NCI-H2196 (cell line): Measurements from ENCODE around the gene KRT1.

Experiments used
- DNase-seq: peaks from one replicate; lab custom pipeline; 2025; ENCODE audit not compliant: unreplicated experiment; lab: John Stamatoyannopoulos, UW

The KRT1 gene

DNA sequence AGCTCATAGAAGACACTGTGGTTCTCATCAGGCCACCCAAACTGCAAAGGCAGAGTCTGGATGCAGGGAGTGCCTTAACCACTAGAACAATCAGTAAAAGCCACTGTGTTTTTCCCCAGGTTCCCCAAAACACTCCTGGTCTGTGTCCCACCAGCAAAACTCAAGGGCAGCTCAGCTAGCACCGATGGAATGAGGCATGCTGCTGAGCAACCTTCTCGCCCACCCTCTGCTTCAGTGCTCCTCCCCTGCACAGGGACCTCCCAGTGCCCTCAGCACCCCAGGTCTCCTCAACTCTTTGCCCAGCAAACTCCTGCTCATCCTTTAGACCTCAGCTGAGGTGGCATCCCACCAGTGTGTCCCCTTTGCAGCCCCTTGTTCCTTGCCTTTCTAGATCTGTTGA lies 19.2 kb upstream of the KRT1 start:
- no peak for DNase-seq

GRCh38 chr12:52698651-52699340 lies 18.6 kb upstream of the KRT1 start:
- DNase-seq, result no peak

DNA sequence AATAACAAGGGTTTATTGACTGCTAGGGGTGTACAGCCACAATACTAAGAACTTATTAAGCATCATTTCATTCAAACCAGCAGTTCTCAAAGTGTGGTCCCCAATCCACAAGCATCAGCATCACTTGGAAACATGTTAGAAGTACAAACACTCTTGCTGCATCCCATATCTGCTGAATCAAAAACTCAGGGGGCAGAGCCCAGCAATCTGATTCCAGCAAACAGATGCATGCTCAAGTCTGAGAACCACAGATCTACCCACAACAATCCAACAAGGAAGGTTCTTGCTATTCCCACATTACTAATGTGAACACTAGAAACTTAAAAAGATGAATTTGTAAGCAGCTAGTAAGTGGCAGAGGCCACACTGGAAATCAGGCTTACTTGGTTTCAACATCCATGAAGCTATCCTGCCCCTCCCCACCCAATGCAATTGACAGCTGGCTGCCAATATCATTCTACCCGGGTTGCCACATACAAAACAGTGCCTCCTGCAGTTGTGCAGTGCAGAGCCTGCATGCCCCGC lies 16.9 kb upstream of the KRT1 start:
- DNase-seq, result no peak

DNA sequence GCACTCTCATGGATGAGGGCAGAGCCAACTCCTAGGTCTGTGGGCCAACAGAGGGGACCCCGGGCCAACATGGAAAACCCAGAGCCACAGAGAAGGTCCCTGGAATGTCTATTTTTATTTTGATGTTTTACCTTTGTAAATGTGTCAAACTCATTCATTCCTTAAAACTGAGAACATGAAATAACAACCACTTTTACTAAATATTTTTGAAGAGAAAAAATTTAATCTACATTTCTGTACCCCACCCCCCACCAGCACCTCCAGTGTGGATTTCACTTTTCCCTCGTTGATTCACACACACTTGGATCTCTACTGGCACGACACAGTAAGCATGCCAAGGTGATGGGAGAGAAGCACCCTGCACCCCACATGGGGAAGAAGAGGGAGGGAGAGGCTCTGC lies 16.4 kb upstream of the KRT1 start:
- no peak for DNase-seq

DNA sequence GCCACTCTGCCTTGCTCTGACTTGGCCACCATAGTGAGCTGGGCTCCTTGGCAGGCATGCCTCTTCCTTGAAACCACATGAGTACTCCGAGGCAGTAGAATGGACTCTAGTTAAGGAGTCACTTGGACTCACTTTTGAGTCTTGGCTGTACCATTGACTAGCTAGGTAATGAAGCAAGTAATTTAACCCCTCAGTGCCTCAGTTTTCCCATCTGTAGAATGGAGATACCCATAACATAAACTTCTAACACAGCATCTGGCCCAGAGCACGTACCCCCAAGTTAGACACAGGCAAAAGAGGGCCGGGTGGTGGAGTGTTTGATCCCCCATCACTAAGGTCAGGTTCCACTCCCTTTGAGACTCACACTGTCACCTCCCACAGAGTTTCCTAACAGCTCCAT lies 14.8 kb upstream of the KRT1 start:
- DNase-seq, result no peak

- DNase-seq, result no peak
Measured at GRCh38 chr12:52694151-52694550, 13.9 kb upstream of the KRT1 start.

DNA sequence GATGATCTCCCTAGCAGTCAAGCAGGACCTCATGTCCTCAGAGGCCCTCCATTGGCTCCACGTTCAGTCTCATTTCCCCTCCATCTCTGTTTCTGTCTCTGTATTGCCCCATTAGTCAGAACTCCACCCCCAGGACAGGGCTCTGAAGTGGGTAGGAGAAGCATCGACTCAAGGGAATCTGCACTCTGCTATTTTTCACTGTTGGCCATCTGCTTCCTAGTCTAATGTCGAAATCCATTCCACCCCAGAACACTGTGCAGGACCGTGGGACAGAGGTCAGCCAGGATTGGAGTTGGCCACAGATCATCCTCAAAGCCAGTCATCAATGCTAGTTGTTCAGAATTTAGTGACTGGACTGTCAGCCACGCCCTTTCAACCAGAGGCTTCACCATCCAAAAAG lies 13.1 kb upstream of the KRT1 start:
- DNase-seq, result no peak

GRCh38 chr12:52692254-52692653 lies 12.0 kb upstream of the KRT1 start:
- DNase-seq, result no peak

GRCh38 chr12:52691841-52692150 lies 11.6 kb upstream of the KRT1 start:
- no peak for DNase-seq

DNA sequence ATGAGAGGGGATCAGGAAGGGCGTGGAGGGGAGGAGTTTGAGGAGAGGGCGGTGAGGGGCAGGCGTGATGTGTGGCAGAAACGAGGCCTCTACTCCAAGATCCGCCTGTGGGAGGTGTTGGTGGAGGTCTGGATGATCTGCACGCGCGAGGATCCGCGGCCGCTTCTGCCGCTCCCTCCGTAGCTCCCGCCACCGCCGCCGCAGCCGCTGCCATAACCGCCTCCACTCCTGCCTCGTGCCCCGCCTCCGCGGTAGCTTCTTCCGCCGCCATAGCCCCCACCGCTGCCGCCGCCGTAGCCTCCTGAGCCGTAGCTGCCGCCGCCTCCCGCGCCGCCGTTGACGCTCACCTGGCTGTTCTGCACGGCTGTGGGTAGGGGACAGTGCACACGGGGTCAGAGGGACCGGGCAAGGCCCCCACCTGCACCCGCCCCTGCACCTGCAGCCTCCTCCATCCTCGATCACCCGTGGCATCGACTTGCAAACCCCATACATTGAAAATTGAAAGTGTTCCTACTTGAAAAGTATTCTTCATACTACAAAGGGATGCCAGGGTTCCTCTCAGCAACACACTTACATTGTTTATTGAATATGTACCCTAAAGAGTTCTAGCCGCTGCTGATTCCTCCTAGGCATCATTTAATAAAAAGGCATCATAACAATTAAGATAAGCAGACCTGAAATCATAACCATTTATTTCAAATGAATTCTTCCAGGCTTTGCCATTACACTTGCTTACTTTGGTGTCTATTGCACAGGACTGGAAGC lies 11.1 kb upstream of the KRT1 start:
- DNase-seq, result peak; percentile 12

GRCh38 chr12:52690351-52691075 lies 10.3 kb upstream of the KRT1 start:
- no peak for DNase-seq

GRCh38 chr12:52689936-52690335 lies 9.7 kb upstream of the KRT1 start:
- no peak for DNase-seq

- no peak for DNase-seq
Measured at GRCh38 chr12:52689239-52689638, 9.0 kb upstream of the KRT1 start.

GRCh38 chr12:52688481-52688880 lies 8.3 kb upstream of the KRT1 start:
- DNase-seq, result no peak

DNA sequence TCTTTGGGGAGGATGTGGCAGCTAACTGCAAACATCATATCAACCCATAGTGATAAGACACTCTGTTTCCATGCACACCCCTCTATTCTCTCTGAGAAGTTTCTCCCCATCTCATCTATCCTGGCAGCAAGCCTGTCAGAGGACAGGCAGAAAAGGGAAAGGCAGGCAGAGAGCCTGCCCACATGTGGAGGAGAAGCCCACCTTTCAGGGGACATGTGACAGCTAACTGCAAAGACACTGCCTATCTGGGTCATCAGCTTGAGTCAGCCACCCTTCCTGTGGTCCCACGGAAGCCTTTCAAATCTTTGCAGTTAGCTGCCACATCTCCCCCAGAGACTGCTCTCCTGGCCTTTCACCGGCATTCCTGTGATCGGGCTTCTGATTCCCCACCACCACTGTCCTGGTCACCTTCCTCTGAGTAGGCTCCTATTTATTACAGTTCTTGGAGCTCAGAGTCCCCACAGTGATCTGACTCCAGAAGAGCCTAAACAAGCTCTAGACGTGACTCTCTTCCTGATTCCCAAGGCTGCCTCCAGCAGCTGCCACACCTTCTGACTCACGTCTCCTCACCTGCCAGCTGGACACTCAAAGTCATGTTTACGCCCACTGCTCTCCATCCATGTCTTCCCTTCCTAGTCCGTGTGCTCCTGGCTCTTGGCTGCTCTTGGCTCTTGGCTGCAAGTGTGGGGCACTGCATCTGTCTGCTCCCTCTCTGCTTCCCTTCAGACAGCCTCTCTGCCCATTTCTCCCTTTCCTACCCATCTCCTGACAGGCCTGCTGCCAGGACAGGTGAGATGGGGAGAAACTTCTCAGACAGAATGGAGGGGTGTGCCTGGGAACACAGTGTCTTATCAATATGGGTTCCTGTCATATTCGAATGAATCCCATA lies 7.5 kb upstream of the KRT1 start:
- DNase-seq, result peak; percentile 48

GRCh38 chr12:52686756-52687487 lies 6.7 kb upstream of the KRT1 start:
- DNase-seq, result no peak

DNA sequence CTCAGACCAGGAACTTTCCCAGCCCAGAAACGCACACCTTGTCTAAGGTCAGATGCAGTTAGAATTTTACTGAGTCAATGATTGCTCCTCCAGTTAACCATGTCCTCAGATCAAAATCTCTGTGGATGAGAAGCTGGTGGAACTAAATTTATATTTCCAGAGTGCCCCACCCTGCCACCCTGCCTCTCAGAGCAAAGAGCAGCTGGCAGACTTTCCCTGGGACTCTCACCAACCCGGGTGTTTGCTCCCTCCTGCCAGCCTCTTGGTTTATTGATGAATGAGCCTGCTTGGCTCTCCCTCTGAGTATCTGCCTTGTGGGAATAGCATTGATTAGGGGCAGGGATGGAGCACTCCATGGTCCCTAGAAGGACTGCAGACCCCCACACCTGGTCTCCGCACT lies 5.9 kb upstream of the KRT1 start:
- no peak for DNase-seq

DNA sequence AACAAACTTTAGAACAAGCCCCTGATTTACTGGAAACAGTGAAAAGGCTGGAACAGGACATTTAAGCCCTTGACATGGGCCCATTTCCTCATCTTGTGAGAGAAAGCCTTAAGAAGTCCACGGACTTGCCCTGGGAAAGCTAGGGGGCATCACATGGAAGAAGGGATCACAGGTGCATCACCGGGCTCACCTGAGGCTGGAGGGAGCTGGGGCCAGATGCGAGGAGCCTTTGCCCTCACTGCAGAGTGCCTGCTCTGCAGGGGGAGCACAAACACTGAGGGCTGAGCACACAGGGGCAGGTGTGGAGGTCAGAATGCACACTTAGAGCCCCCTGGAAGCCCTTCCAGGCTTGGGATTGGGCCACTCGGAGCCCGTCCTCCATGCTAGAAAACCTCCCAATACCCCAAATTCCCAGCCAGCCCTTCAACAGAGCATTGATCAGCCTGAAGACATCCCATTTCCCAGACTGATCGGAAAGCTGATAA lies 5.2 kb upstream of the KRT1 start:
- DNase-seq, result no peak

DNA sequence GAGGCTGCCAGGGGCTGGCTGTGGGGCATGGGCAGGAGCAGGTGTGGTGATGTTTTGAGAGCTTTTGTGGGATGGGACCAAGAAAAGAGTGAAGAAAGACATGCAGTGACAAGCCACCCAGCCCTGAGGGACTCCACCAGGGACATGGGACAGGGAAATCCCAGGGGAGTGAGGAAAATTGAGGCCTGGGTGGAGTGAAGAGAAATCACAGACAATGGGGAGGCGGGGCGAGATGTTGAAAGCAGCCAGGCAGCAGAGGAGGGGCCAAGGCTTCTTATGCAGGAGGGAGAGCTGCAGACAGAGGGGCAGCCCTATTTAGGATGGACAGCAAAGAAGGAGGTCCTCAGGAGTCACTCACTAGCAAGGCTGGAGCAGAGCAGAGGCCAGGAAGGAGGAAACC lies 4.2 kb upstream of the KRT1 start:
- DNase-seq, result no peak

GRCh38 chr12:52683575-52684300 lies 3.5 kb upstream of the KRT1 start:
- DNase-seq, result no peak
